Stomach (tissue), 4 donors: ENCODE data around the gene PPIF.

Experiments
- CTCF ChIP-seq, 7 experiments: fragments of 450-650 bp in 4 of 7; fragments of 200-600 bp in 3 of 7; sonication (generic) in 3 of 7; IDR thresholded peaks; one replicate each; pipeline ENCODE4 v1.5.1; 2016 to 2019; ENCODE audit warnings: antibody characterized with exemption in 7 of 7, control low read depth in 2 of 7, mild to moderate bottlenecking in 1 of 7
- POLR2A ChIP-seq, 4 donors: fragments of 450-650 bp; IDR thresholded peaks; one replicate each; pipeline ENCODE4 v1.6.1; 2016; ENCODE audit warnings: antibody characterized with exemption in 4 of 4, control low read depth in 2 of 4, mild to moderate bottlenecking in 1 of 4, moderate library complexity in 1 of 4

GRCh38 chr10:79379512-79380124 is 32.3 kb downstream of the PPIF start:
- TF ChIP-seq CTCF (IDR thresholded peaks at IDR 0.05) (no peak), POLR2A (IDR thresholded peaks at IDR 0.05) (no peak)
